ENCODE data around the gene SLC10A7. TPM values are rescaled to one million over a fixed set of nuclear protein-coding genes. Genes with fewer than 3 reads are reported as not detected.

SLC10A7 gene
- total RNA-seq, 1 donor from 2014 or later: 8.9 TPM

DNA sequence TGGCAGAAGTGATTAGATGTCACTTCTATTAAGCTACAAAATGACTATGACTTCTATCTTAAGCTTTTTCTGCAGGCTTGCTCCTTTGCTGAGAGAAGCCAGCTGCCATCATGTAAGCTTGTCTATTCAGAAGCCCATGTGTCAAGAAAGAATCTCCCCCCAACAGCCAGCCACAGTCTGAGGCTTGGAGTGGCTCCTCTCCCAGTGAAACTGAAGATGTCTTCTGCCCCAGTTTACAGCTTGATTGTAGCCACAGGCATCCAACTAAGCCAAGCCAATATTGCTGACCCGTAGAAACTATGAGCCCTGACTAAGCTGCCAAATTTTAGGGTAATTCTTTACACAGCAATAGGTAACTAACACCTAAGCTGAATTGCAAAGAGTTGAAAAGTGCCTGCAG is 26.7 kb upstream of the SLC10A7 start:
- no peaks in the 10 kb centered on the region for H4K20me1 ChIP-seq (ENCODE audit: insufficient read depth, low read length)
- TF ChIP-seq, protein P1, sequence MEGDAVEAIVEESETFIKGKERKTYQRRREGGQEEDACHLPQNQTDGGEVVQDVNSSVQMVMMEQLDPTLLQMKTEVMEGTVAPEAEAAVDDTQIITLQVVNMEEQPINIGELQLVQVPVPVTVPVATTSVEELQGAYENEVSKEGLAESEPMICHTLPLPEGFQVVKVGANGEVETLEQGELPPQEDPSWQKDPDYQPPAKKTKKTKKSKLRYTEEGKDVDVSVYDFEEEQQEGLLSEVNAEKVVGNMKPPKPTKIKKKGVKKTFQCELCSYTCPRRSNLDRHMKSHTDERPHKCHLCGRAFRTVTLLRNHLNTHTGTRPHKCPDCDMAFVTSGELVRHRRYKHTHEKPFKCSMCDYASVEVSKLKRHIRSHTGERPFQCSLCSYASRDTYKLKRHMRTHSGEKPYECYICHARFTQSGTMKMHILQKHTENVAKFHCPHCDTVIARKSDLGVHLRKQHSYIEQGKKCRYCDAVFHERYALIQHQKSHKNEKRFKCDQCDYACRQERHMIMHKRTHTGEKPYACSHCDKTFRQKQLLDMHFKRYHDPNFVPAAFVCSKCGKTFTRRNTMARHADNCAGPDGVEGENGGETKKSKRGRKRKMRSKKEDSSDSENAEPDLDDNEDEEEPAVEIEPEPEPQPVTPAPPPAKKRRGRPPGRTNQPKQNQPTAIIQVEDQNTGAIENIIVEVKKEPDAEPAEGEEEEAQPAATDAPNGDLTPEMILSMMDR (IDR thresholded peaks at IDR 0.05; ENCODE audit: insufficient read depth, low read depth, low read length): no peak
- TF ChIP-seq EZH2 (IDR thresholded peaks at IDR 0.05; ENCODE audit: insufficient read depth, low read length): no peak
- H3K9me3 ChIP-seq (ENCODE audit: insufficient read depth, low read depth, low read length): no peaks in the 10 kb centered on the region
- H3K36me3 ChIP-seq (ENCODE audit: insufficient read depth, low read length): no peaks in the 10 kb centered on the region
- H3K4me3 ChIP-seq (ENCODE audit: insufficient read depth, low read depth, low read length): no peak overlapping the region
- H2AFZ ChIP-seq (ENCODE audit: low read depth, low read length): no peak overlapping the region
- H3K36me3 Mint-ChIP-seq (ENCODE audit: low read depth, unreplicated experiment): peaks cover 1% of the 10 kb centered on the region
- FAIRE-seq (no peak), DNase-seq (ENCODE audit: low read depth) (no peak)
- no peaks in the 10 kb centered on the region for H3K79me2 ChIP-seq (ENCODE audit: insufficient read depth, low read length)
- no peak overlapping the region for H3K4me3 Mint-ChIP-seq (ENCODE audit: unreplicated experiment)
- H3K27me3 ChIP-seq (ENCODE audit: insufficient read depth, low read length): no peaks in the 10 kb centered on the region
- H3K27me3 Mint-ChIP-seq (ENCODE audit: low read depth, unreplicated experiment): peaks cover 5% of the 10 kb centered on the region
- H3K4me1 ChIP-seq (ENCODE audit: insufficient read depth, low read length): no peaks in the 10 kb centered on the region
- H3K27ac ChIP-seq (ENCODE audit: low read depth, low read length): no peak overlapping the region
- H3K9ac ChIP-seq (ENCODE audit: low read length): no peak overlapping the region
- no peak overlapping the region for H3K4me2 ChIP-seq (ENCODE audit: low read length)
- H3K27ac Mint-ChIP-seq (ENCODE audit: unreplicated experiment): no peak overlapping the region
- H3K4me1 Mint-ChIP-seq (ENCODE audit: low read depth, unreplicated experiment): no peaks in the 10 kb centered on the region
- H3K9me3 Mint-ChIP-seq (ENCODE audit: unreplicated experiment): no peaks in the 10 kb centered on the region

DNA sequence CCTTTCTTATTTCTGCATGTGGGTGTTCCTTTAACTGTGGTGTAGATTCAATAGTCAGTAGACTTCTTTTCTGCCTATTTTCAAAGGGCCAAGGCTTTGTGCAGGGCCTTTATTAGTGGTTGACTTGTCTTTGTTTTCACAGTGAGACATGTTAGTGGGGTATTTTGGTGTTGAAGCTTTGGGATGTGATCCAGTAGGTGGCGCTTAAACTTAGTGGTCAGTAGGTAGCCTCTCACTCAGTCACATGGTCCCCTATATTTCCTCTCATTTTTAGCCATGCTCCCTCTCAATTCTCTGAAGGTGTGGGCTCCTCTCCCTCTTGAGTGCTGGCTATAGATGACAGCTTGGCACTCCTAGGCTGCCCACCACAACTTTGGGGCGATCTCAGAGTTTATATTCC is 23.4 kb upstream of the SLC10A7 start:
- no peak overlapping the region for H3K27ac Mint-ChIP-seq (ENCODE audit: unreplicated experiment)
- H3K9me3 Mint-ChIP-seq (ENCODE audit: unreplicated experiment): no peaks in the 10 kb centered on the region
- H3K4me2 ChIP-seq (ENCODE audit: low read length): no peak overlapping the region
- FAIRE-seq (no peak), DNase-seq (ENCODE audit: low read depth) (no peak)
- no peaks in the 10 kb centered on the region for H3K4me1 Mint-ChIP-seq (ENCODE audit: low read depth, unreplicated experiment)
- no peak overlapping the region for H3K4me3 ChIP-seq (ENCODE audit: insufficient read depth, low read depth, low read length)
- peaks cover 2% of the 10 kb centered on the region for H3K27me3 ChIP-seq (ENCODE audit: insufficient read depth, low read length)
- H3K9ac ChIP-seq (ENCODE audit: low read length): no peak overlapping the region
- H3K4me3 Mint-ChIP-seq (ENCODE audit: unreplicated experiment): no peak overlapping the region
- no peaks in the 10 kb centered on the region for H3K9me3 ChIP-seq (ENCODE audit: insufficient read depth, low read depth, low read length)
- H2AFZ ChIP-seq (ENCODE audit: low read depth, low read length): no peak overlapping the region
- peaks cover 1% of the 10 kb centered on the region for H3K36me3 Mint-ChIP-seq (ENCODE audit: low read depth, unreplicated experiment)
- no peaks in the 10 kb centered on the region for H3K79me2 ChIP-seq (ENCODE audit: insufficient read depth, low read length)
- H3K36me3 ChIP-seq (ENCODE audit: insufficient read depth, low read length): no peaks in the 10 kb centered on the region
- H3K27me3 Mint-ChIP-seq (ENCODE audit: low read depth, unreplicated experiment): peaks cover 5% of the 10 kb centered on the region
- H4K20me1 ChIP-seq (ENCODE audit: insufficient read depth, low read length): no peaks in the 10 kb centered on the region
- no peaks in the 10 kb centered on the region for H3K4me1 ChIP-seq (ENCODE audit: insufficient read depth, low read length)
- TF ChIP-seq EZH2 (IDR thresholded peaks at IDR 0.05; ENCODE audit: insufficient read depth, low read length): no peak
- TF ChIP-seq, protein P1 (IDR thresholded peaks at IDR 0.05; ENCODE audit: insufficient read depth, low read depth, low read length): peak; percentile 28
- no peak overlapping the region for H3K27ac ChIP-seq (ENCODE audit: low read depth, low read length)

DNA sequence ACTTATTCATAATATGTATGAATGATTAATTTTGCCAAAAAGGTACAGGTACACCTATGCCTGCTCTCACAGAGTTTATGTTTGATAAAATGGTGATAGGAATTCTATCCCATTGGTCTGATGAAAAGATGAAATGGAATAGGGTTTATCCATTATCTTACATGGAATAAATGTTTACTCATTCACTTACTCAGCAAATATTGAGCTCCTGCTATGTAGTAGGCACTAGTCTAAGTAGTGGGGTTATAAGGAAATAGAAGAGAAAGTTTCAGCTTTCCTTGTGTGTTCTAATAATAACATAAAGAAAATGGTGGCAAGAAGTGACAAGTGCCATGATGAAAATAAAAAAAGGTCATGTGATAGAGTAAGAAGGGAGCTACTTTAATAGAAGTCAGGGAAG is 12.4 kb upstream of the SLC10A7 start:
- Histone ChIP-seq H3K9ac (ENCODE audit: low read length) (no peak overlapping the region), H3K9me3 (ENCODE audit: insufficient read depth, low read depth, low read length) (no peaks in the 10 kb centered on the region), H4K20me1 (ENCODE audit: insufficient read depth, low read length) (no peaks in the 10 kb centered on the region), H3K4me1 (ENCODE audit: insufficient read depth, low read length) (no peaks in the 10 kb centered on the region), H2AFZ (ENCODE audit: low read depth, low read length) (no peak overlapping the region), H3K79me2 (ENCODE audit: insufficient read depth, low read length) (no peaks in the 10 kb centered on the region), H3K4me3 (ENCODE audit: insufficient read depth, low read depth, low read length) (no peak overlapping the region), H3K36me3 (ENCODE audit: insufficient read depth, low read length) (no peaks in the 10 kb centered on the region), H3K27me3 (ENCODE audit: insufficient read depth, low read length) (no peaks in the 10 kb centered on the region), H3K4me2 (ENCODE audit: low read length) (no peak overlapping the region), H3K27ac (ENCODE audit: low read depth, low read length) (no peak overlapping the region)
- Mint-ChIP-seq H3K4me3 (ENCODE audit: unreplicated experiment) (no peak overlapping the region), H3K4me1 (ENCODE audit: low read depth, unreplicated experiment) (no peaks in the 10 kb centered on the region), H3K27ac (ENCODE audit: unreplicated experiment) (no peak overlapping the region), H3K36me3 (ENCODE audit: low read depth, unreplicated experiment) (no peaks in the 10 kb centered on the region), H3K9me3 (ENCODE audit: unreplicated experiment) (peaks cover 6% of the 10 kb centered on the region), H3K27me3 (ENCODE audit: low read depth, unreplicated experiment) (peaks cover 2% of the 10 kb centered on the region)
- DNase-seq (ENCODE audit: low read depth) (no peak), FAIRE-seq (no peak)
- TF ChIP-seq, protein P1 (IDR thresholded peaks at IDR 0.05; ENCODE audit: insufficient read depth, low read depth, low read length): no peak
- no peak for TF ChIP-seq EZH2 (IDR thresholded peaks at IDR 0.05; ENCODE audit: insufficient read depth, low read length)
